CD4-positive, alpha-beta T cell treated with Interleukin-2 at 100 ng/mL for 4 hours (primary cell): ENCODE results near the gene ZBTB7C.

ENCODE experiments used
- DNase-seq: peaks from one replicate; pipeline ENCODE4 v3.0.0-alpha.2; 2020; ENCODE audit warnings: low spot score

The ZBTB7C gene

GRCh38 chr18:48058486-48058885, 350.7 kb downstream of the ZBTB7C start:
- no peak for DNase-seq

GRCh38 chr18:48057018-48057417, 352.2 kb downstream of the ZBTB7C start:
- DNase-seq, result no peak

DNA sequence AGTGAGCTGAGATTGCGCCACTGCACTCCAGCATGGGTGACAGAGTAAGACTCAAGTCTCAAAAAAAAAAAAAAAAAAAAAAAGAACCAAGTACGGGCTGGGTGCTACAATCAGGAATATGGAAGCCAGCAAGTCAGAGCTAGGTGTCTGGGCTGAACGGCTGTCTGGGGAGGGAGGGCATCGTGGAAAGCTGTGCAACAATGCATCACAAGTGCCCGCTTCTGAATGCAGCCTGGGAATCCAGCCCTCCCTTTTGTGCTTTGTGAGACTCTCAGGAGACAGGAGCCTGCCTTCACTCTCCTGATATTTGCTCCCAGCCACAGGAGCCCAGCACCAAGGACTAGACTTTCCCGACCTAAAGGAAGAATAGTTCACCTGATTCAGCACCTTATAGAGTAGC, 353.8 kb downstream of the ZBTB7C start:
- DNase-seq, result no peak

DNA sequence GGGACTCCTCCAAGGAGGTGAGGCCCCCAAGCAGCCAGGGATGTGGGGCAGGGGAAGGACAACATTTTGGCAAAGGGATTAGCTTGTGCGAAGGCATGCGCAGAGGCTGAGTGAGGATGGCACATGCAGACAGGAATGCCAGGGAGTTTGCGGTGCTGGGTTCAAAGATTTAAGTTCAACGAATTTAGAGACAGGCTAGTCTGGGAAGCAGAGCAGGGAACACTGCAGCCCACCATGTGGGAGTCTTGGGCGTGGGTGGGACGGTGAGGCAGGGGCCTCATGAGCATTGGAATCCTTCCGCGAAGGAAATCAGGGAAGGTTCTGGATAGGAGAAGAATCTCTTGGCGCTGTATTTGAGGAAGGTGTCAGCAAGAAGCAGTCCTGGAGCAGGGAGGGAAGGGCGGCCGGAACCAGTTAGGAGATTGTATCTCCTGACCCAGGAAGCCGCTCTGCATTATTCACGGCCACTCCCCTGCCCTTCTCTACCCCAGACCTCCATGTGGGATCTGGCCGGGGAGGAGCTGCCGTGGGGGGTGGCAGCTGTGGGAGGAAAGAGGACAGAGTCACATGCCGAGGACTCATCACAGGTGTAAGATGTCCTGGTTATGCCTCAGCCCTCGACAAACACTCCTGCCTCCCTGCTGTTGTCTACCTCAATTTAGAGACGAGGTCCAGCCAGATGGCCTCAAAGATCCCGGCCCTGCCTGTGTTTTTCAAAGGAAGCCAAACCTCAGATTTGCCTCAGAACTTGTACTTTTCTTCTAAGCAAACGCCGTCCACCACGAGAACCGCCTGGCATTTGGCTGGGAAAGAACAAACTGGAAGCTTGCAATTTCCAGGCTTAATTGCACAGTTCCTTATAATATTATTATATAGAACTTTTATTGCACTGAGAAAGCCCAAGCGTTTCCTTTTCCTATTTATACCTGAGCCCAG, 355.0 kb downstream of the ZBTB7C start:
- DNase-seq, result no peak

DNA sequence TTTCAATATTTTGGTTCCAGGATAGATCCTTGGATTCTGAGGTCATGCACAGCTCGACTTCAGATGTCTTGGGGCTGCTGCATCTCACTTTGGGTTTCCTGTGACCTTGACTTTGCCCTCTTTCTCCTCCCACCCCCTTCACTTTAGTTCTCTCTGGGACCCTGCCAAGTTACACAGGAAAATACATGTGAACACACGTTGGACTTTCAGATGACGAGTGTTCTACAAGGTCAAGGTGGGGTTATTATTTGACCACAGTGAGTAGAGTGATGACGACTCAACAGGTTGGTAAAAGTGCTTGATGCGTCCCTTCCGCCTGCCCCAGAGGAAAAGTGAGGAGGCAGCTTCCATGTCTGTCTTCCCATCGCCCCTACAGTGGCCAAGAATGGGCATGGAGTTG, 356.3 kb downstream of the ZBTB7C start:
- DNase-seq, result no peak

GRCh38 chr18:48051945-48052840, 357.0 kb downstream of the ZBTB7C start:
- no peak for DNase-seq

GRCh38 chr18:48050176-48050575, 359.0 kb downstream of the ZBTB7C start:
- no peak for DNase-seq

GRCh38 chr18:48049757-48050156, 359.4 kb downstream of the ZBTB7C start:
- no peak for DNase-seq

DNA sequence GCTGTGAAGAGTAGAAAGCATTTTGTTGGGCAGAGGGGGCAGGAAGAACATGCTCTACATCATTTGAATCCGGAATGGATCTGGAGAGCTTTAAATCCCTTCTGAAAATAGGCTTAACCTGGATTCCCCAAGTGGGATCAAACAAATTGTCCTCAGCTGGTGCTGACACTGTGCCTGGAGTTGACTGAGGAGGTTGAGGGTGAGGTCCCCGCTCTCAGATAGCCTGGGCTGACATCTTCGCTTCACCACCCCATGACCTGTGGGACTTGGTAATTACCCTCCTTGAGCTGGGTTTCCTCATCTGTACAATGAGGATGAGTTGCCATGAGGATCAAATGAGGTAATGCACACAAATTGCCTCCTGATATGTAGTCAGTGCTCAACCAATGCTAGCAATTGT, 360.9 kb downstream of the ZBTB7C start:
- no peak for DNase-seq

DNA sequence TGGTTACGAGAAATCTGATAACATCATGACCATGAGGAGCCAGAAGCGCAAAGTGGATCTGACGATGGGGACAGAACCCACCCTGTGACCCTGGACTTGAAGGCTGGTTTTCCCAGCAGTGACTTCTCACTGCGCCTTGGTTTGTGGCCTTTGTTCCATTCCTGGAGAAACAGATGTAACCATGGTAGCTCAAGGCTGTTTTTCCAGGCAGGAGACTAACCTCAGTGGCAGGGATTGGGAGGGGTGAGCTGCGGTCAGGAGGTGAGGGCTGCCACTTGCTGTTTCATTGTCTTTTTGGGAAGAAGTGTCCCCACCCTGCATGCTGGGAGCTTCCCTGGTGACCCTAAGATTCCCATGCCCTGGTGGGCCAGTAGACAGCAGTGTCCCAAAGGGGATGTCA, 362.3 kb downstream of the ZBTB7C start:
- no peak for DNase-seq

GRCh38 chr18:48045744-48046143, 363.4 kb downstream of the ZBTB7C start:
- DNase-seq, result no peak

DNA sequence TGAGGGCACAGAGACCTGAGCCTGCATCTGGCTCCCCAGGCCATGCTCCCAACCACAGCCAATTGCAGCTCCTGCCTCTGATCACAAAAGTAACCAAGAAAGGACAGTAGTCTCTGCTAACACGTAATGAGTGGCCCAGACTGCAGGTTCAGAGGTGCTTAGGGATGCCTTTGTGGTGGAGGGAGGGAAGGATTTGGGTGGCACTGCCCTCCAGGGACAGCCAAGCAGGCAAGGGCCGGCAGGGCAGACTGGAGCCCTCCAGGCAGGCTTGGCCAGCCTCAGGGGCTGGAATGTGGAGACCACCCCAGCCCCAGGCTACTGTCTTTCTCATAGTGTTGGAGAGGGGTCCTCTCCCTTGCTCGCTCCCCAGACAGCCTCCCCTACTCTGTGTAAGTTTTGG, 364.2 kb downstream of the ZBTB7C start:
- DNase-seq, result no peak

- no peak for DNase-seq
Observed at GRCh38 chr18:48043166-48043565, 366.0 kb downstream of the ZBTB7C start.

DNA sequence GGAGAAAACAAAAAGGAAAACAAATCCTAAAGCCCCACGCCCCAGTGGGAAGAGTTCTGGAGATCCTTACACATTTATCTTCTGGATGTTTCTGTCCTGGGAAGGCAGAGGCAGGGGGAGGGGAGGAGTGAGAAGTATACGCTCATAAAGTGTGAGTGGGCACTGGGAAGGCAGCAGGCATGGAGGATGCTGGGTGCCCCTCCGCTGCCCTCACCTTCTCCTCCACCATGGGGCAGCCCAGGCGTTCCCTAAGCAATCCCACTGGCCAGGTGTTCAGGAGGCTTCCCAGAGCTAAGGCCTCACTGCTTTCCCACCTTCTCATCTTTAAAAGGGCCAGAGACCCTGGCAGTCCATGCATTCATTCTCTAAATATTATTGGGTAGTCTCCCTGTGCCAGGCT, 366.8 kb downstream of the ZBTB7C start:
- DNase-seq, result no peak

DNA sequence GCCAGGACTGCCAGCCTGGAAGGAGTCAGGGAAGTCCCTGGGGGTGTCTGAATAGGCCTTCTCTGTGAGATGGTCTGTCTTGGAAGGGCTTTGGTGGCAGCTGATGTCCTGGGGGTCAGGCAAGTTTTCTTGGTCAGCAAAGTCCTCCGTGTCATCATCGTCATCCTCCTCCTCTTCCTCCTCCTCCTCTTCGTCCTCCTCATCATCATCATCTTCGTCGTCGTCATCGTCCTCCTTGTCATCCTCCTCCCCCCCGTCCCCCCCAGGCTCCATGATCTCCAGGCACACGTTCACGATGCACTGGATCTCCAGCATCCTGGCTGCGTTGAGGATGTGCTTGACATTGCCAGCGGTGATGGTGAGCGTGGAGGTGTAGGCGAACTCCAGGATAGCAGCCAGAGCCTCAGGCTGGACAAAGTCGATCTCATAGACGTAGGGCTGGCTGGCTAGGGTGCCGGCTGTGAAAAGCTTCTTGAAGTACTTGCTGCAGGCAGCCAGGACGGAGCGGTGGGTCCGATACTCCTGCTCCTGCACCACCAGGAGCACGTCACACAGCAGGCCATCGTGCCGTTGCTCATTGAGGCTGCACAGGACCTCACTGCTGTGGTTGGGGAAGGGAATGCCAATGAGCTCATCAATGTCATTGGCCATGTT, 368.6 kb downstream of the ZBTB7C start:
- no peak for DNase-seq

DNA sequence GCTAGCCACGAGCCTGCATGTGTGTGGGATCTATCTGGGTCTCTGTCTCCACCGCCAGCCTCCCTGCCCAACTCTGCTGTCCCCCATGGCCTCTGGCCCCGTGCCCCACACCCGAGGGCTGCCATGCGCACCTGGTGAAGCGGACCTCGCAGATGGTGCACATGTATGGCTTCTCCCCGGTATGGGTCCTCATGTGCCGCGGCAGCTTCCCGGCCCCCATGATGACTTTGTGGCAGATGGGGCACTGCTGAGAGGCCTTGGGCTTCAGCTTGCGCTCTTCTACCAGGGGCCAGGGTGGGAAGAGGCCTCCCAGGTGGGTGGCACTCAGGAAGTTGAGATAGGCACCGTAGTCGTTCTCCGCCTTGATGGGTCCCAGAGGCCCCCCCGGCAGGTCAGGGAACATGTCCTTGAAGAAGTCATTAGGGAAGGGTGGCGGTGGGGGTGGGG, 369.4 kb downstream of the ZBTB7C start:
- DNase-seq, result no peak

GRCh38 chr18:48038636-48039035, 370.5 kb downstream of the ZBTB7C start:
- DNase-seq, result no peak

GRCh38 chr18:48037481-48038271, 371.5 kb downstream of the ZBTB7C start:
- DNase-seq, result no peak

DNA sequence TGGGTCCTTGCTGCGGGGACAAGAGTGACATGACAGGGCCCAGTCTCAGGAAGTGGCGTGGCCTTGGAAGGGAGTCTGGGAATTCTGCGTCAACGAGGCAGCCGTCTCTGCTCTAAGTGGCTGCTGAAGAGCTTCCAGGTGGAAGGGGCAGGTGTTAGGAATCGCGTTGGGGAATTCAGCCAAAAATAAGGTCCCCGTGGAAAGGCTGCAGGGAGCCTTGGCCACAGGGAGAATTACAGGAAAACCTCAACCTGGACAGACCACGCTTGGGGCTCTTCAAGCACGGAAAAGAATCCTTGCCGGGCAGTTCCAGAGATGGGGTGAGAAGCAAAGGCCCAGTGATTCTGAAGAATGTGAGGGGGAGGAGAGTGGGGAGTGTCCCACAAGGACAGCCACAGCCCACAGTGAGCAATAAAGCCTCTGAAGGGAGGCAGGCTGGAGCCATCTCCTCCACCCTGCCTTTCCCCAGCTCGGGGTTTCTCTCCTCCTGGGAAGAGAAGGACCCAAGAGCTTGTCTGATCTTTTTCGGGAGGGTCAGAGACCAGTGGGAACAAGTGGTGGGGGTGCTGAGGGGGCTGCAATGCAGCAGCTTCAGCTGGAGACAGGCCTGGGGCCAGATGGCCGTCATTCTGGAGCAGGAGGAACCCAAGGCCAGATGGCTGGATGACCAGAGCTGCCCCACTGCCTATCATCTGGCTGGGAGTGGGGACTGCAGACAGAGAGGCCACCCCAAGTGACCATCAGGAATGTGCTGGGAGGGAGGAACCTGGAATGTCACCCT, 372.4 kb downstream of the ZBTB7C start:
- no peak for DNase-seq

DNA sequence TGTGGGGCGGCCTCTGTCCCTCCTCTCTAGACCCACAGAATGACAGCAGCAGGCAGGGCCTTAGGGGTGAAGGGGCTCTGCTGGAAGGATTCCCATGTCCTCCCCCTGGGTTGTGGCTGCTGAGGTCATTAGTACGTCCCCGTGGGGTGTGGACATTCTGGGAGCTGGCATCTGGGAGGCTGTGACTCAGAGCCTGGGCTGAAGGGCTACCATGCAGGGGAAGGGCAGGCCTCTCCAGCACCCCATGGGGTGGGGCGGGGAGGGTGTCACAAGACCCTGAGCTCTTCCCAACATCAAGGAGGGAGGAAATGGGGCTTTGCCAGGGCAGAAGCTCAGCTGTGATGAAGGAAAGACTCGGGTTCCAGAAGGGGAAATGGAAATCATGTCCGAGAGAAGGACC, 373.0 kb downstream of the ZBTB7C start:
- DNase-seq, result no peak

DNA sequence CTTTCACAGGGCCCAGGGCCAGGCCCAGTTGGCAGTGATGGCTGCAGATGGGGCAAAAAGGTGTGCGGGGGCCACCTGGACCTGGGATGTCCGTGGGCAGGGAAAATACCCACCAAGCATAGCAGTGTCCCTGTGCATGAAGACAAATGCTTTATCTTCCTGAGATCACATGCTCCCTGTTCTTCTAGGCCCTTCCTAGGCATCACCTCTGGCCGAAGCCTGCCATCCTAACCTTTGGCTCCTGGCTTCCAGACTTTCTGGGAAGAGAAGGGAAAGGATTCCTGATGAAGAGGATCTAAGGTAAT, 373.7 kb downstream of the ZBTB7C start:
- no peak for DNase-seq
